Measurements from ENCODE around the gene IRAK2. TPM values are rescaled to one million over a fixed set of nuclear protein-coding genes. Genes with fewer than 3 reads are reported as not detected.
A peak's percentile ranks its signal among the peaks of the same experiment; 100 is the strongest.

IRAK2 gene
- total RNA-seq, 1 experiment from 2014 or later = 0.61 TPM

GRCh38 chr3:10234526-10235230 is 70.0 kb downstream of the IRAK2 start:
- DNase-seq = peak; percentile 85
- Mint-ChIP-seq H3K27me3 (ENCODE audit: low read depth) (peaks cover 2% of the 10 kb centered on the region), H3K9me3 (peaks cover 1 to 7% of the 10 kb centered on the region in 2 experiments; a peak in 2 of 5 replicates), H3K4me3 (no peak overlapping the region; a peak in 1 of 5 replicates), H3K27ac (no peak overlapping the region), H3K36me3 (ENCODE audit: insufficient read depth in 1 of 3, low read depth in 3 of 3) (peaks cover 0 to 22% (median 2%) of the 10 kb centered on the region in 3 experiments; a peak in 5 of 7 replicates), H3K4me1 (peaks cover 14 to 27% of the 10 kb centered on the region in 2 experiments)
- no peak for TF ChIP-seq CTCF (conservative IDR thresholded peaks at IDR 0.05)
- WGBS (ENCODE audit: extremely low coverage, insufficient read length, low lambda C conversion rate) = no CpG with 5 or more reads among the region's 36 CpGs
- no peak overlapping the region for H2BK5ac ChIP-seq (ENCODE audit: insufficient read length, low read length)
- H3K14ac ChIP-seq (ENCODE audit: insufficient read depth, low read length) = no peak overlapping the region; the same call in 1 of the 2 replicates
- H4K91ac ChIP-seq (ENCODE audit: insufficient read length, low read depth, low read length) = no peak overlapping the region
- no peak overlapping the region for H3K56ac ChIP-seq (ENCODE audit: insufficient read length, low read depth, low read length)
- no peak overlapping the region for H2BK20ac ChIP-seq (ENCODE audit: low read depth, low read length, poor library complexity, severe bottlenecking)
- H4K5ac ChIP-seq (ENCODE audit: insufficient read length, low read depth, low read length) = no peak overlapping the region
- H2BK120ac ChIP-seq (ENCODE audit: low read depth, low read length, poor library complexity, severe bottlenecking) = no peak overlapping the region
- H3T11ph ChIP-seq (ENCODE audit: low read length) = no peak overlapping the region
- no peak overlapping the region for H3K9ac ChIP-seq (ENCODE audit: extremely low read depth, insufficient read length, low read length)
- H3K23me2 ChIP-seq (ENCODE audit: insufficient read length, low read depth, low read length, poor library complexity, severe bottlenecking) = no peaks in the 10 kb centered on the region
- H3K79me2 ChIP-seq (ENCODE audit: insufficient read depth, low read length) = no peaks in the 10 kb centered on the region
- no peak overlapping the region for H2BK15ac ChIP-seq (ENCODE audit: low read depth, low read length)
- no peak overlapping the region for H2AFZ ChIP-seq (ENCODE audit: low read length)
- no peaks in the 10 kb centered on the region for H4K20me1 ChIP-seq (ENCODE audit: control insufficient read depth, insufficient read depth, insufficient read length)
- H2BK12ac ChIP-seq (ENCODE audit: insufficient read length, low read depth, low read length) = no peak overlapping the region
- no peak overlapping the region for H3K23ac ChIP-seq (ENCODE audit: insufficient read length, low read depth, low read length)
- H2AK5ac ChIP-seq (ENCODE audit: insufficient read length, low read length) = no peak overlapping the region
- H3K4ac ChIP-seq (ENCODE audit: low read depth, low read length) = no peak overlapping the region
- H3K4me2 ChIP-seq (ENCODE audit: insufficient read depth, insufficient read length, low read length) = no peak overlapping the region
- H3K79me1 ChIP-seq (ENCODE audit: insufficient read depth, low read depth, low read length, poor library complexity, severe bottlenecking) = no peaks in the 10 kb centered on the region
- H3K4me1 ChIP-seq (ENCODE audit: insufficient read depth, low read length) = no peaks in the 10 kb centered on the region
- H3K27me3 ChIP-seq (ENCODE audit: insufficient read depth, low read length) = no peaks in the 10 kb centered on the region
- H3K27ac ChIP-seq (ENCODE audit: insufficient read length, low read depth, low read length) = no peak overlapping the region
- no peak overlapping the region for H4K8ac ChIP-seq (replicated peaks; ENCODE audit: insufficient read length, low read depth, low read length)
- H3K9me3 ChIP-seq (ENCODE audit: control insufficient read depth, low read depth, low read length) = no peaks in the 10 kb centered on the region
- no peak overlapping the region for H3K18ac ChIP-seq (ENCODE audit: insufficient read length, low read depth, low read length)

Data from H9 (cell line).